OCI-M2 (cell line): ENCODE results near the gene NCBP1.

Source experiments
- DNase-seq: peaks from one replicate; lab custom pipeline; 2025; ENCODE audit not compliant: unreplicated experiment; lab: John Stamatoyannopoulos, UW

The NCBP1 gene

DNA sequence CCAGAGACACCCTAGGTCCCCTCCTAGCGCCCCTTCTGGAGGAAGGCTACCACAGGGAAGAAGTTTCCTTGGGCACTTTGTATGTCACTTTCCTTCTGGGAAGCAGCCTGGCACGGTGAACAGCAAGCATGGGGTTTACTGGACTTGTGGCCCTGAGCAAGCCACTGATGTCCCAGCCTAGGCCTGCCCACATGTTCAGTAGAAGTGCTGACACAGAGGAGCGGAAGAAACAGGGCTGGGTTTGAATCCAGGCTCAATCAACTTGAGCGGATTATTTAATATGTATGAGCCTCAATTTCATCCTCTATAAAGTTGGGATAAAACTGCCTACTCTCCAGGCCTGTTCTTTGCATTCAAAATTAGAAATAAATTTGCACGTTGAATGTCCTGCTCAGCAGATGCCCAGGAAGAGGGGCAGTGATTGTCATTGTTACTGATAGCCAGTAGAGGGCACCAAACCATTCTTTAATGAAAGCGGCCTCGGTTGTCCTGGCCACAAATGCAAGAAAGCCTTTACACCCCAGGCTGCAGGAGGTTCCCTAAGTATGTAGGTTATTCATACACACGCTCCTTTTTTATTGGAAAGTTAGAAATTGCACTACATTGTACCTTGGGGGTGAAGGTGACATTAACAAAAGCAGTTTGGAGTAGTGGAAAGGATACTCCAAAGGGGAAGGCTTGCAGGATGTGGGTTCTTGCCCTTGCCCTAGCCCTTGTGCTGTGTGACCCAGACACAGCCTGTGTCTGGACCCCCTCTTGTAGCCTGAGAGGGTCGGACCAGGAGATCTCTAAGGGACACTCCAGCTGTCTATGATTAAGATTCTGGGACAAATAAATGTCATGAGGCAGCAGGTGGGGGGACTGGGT, 77.0 kb downstream of the NCBP1 start:
- peak; percentile 15 for DNase-seq

- DNase-seq: no peak
Measured at GRCh38 chr9:97711223-97711626, 77.6 kb downstream of the NCBP1 start.

GRCh38 chr9:97714435-97714834, 80.8 kb downstream of the NCBP1 start:
- no peak for DNase-seq

GRCh38 chr9:97717866-97718265, 84.2 kb downstream of the NCBP1 start:
- no peak for DNase-seq

DNA sequence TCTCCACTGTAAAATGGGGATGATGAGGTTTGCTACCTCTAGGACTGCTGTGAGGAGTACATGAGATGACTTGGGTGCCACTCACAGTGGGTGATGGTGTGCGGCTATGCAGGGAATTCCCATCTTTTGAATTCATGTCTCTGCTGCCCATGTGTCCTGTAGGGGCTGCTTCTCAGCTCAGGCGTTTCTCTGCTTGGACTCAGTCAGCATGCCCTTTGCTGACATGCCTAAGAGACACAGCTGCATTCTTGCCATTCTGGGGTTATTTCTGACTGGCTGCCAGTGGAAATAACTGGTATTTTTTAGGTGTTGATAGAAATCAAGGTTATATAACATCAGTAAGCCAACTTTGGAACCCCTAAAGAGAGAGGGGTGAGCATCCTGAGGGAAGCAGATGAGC, 87.8 kb downstream of the NCBP1 start:
- DNase-seq: no peak

- DNase-seq: no peak
Measured at GRCh38 chr9:97722331-97722730, 88.7 kb downstream of the NCBP1 start.
